Measurements from ENCODE around the gene ACY1.

ACY1 gene

DNA sequence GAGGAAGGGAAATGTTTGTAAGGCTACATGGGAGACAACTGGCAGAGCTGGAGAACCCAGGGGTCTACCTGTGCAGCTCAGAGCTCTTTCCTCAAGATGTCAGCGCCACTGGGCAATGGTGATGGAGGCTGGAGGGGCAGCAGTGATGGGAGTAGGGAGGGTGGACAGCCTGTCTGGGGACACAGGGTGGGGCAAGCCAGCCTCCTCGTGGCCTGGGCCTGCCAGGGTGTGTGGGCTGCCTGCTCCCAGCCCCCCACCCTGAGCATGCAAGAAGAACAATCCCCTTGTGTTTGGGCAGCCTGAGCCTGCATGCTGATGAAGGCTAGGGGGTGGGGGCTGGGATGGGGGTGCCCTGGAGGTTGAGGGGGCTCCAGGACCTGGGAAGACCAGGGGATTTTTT, 17.3 kb upstream of the ACY1 start:
- no peak for DNase-seq

DNA sequence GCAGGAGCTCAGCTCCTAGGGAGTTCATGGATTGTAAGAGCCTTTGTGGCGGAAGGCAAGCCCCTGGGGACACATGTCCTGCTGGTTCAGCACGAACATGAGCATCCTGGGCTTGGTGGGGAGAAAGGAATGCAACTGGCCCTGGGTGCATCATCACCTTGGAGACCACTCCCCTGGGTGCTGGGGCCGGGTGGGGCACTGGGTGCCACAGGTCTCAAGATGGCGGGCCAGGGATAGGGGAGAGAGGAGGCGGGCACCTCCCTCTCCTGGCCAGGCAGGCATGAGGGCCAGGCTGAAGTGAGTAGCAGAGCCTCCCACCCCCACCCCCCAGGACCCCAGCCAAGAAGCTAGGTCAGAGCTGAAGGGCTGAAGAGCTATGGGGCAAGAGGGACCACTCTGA, 16.8 kb upstream of the ACY1 start:
- no peak for DNase-seq

DNA sequence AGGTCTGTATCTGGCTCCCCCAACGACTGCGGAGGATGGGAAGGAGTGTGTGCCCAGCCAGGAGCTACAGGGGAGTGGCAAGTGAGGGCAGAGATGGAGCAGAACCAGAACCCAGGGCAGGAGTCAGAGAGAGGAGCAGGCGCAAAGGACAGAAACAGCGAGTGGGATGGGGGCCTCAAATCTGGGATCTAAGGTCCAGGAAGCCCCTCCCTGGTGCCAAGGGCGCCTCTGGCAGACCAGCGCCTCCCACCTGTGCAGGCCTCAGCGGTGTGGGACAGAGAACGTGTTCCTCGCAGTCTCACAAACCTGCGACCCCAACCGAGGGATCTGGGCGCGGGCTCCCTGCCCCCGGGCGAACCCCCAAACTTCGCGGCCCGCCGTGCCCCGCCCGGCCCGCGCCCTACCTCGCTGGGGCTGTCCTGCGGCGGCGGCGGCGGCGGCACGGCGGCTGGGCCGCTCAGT, 16.4 kb upstream of the ACY1 start:
- DNase-seq, result no peak

DNA sequence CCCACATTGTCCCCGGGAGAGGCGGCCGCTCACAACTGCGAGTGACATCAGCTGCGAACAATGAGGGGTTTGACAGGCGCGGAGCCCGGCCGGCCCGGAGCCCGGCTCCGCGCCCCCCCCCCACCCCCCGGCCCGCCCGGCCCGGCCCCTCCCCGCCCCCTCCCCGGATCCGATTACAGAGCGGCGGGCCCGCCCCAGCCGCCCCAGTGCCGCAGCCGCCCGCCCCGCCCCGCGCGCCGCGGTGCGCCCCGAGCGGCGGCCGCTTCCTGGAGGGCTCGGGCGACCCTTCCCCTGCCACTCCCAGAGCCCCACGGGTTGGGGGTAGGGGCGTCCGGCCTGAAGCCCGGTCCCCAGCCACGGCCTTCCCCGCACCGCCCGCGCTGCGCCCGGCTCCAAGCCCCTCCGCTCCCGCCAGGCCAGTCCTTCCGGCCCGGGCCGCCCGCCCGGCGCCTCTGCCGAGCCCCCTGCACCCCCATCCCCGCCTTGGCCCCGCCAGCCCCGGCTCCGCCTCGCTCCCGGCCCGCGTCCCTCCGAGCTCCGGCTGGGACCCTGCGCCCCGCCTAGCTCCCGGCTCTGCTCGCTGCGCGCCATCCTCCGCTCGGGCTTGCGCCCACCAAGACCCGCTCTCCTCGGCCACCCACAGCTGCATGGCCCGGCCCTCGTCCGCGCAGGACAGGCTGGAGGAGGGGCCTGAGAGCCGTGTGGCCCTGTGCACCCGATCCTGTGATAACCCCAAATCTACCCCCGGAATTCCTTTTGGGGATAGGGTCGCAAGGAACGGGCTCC, 15.8 kb upstream of the ACY1 start, which contains the start of gene PCBP4:
Gene PCBP4, minus strand, starts transcription at position 71 of the 786 bp plus-strand sequence. CDS start 6,214 bp downstream, outside the sequence.
- peak; percentile 26 for DNase-seq

DNA sequence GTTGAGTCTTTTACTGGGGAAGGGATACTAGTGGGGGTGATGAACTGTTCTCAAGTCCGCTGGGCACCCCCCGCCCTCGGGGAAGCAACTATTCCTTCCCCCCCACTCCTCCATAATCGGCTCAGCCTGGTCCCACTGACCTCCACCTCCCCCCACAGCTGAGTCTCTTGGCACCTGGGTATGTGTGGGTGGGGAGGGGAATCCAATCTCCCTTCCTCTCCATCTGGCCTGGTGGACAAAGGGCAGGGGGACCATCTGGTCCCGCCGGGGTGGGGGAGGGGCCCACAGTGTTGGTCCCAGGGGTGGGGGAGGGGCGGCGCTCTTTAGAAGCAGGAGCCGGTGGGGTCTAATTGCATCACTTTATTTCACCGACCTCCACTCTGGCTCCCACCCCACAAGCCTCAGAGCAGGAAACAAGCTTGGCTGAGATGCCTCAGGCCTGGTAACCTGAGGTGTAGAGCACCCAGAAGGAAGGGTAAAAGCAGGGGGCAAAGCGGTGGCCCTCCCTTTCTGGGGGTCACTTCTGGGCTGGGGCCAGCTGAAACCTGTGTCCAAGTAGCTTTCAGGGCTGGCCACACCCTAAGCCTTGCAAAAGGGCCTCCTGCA, 15.1 kb upstream of the ACY1 start:
- no peak for DNase-seq

DNA sequence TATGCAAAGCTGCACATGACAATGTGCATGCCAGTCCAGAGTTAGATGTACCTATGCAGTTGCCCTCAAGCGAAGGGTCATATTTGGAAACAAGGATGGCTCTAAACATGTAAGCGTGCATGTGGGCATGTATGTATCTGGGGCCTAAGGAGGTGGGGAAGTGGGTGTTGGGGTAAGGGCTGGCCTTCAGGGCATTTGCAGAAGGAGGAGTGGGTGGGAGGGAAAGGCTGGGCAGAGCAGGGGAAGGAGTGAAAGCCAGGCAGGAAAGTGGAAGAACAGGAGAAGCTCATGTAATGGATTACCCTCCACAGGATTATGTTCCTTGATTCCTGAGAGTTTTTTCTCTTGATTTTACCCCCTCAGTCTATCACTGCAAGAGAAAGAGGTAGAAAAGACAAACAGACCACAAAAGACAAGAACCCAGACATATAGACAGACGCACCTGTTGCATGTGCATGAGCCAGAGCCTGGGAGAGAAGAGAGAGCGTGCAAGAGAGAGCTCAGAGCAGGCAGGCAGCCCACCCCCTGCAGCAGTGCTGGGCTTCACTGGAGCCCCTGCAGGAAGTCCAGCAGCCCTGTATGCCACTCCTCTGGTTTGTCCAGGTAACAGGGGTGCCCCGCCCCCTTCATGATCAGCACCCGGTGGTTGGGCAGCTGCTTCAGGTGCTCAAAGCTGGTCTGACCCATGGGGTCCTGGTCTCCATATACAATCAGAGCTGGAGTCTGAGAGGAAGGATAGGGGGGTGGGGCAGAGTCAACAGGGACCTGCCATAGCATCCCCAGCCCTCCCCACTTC, 14.3 kb upstream of the ACY1 start:
- no peak for DNase-seq

DNA sequence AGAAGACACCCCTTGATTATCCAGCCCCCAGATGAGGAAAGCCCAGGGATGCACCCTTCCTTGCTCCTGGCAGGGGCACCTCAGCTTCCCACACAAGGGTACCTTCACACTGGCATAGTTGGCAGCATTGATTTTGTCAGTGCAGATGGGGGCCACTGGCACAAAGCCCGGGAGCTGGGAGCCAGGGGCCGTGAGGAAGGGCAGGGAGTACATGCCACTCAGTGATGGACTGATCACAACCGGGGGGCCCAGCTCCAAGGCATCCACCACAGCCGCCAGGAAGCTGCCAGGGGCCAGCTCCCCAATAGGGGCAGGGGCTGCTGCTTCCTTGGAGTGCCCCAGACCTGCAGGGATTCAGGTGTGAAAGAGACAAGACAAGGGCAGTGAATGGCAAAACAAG, 13.5 kb upstream of the ACY1 start:
- no peak for DNase-seq

DNA sequence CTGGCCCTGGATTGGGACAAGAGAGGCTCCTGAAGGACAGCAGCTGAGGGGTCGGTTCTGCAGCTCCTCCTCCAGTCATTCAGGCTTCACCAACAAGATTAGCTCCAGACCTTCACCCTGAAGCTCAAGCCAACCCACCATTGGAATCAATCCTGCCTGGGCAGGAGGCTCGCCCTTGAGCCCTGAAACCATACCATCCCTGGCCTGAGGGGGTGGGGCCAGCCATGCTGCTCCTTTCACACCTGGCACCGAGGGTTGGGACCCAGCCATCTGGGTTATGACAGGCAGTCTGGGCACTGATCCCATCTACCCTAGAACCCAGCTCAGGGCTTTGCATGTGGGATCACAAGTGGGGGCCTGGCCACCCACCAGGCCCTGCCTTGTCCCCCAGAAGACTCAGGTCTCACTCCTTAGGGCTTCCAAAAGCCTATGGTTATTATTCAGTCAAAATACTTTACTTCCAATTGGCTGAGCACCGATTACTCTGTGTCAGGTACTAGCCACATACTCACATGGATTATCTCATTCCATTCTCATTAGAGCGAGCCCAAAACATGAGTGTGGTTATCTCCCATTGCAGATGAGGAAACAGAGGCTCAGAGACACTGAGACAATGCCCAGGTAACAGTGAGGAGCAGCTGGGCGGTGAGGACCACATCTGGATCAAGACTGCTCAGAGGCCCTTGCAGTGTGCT, 12.6 kb upstream of the ACY1 start:
- DNase-seq, result no peak

DNA sequence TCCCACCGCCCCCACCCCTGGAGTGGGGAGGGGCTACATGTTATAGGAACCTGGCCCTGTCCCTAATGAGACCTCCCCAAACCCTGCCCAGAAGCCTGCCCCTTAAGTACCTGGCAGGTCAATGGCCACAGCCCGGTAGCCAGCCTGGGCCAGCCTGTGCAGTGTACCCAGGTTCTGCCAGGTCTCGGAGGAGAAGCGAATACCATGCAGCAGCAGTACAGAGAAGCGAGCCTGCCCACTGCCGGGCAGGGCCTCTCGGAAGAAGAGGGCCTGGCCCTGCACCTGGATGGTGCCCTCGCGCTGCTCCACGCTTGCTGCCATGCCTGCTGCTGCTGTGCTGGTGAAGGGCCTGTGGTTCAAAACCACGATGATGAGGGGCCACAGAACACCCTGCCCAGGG, 12.0 kb upstream of the ACY1 start:
- DNase-seq, result no peak

DNA sequence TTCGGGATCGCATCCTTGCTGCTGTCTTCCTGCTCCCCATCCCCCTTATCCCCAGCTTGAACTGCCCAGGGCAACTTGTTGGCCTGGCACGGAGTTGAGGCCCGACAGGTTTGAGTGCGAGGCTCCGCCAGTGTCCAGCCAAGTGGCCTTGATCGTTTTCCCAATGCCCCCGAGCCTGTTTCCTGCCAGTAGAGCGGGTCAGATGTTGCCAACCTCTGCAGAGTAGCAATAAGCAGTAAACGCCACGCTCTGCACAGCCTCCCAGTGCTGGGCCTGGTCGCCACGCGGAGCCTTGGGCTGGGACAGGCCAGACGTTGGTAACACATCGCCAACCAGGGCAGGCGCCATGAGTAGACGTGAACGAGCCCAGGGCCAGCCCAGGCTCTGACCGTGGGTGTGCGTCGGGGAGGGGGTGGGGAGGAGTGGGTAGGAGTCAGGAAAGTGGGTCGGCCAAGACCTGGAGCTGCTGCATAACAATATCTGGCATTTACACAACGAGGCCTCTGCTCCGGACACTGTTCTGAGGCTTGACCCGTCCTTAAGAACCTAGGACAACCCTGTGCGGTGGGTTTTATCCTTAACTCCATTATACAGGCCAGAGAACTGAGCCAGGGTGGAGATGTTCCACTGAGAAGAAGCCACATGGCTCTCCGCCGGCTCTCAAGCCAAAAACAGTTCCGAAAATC, 8.9 kb upstream of the ACY1 start:
- no peak for DNase-seq

DNA sequence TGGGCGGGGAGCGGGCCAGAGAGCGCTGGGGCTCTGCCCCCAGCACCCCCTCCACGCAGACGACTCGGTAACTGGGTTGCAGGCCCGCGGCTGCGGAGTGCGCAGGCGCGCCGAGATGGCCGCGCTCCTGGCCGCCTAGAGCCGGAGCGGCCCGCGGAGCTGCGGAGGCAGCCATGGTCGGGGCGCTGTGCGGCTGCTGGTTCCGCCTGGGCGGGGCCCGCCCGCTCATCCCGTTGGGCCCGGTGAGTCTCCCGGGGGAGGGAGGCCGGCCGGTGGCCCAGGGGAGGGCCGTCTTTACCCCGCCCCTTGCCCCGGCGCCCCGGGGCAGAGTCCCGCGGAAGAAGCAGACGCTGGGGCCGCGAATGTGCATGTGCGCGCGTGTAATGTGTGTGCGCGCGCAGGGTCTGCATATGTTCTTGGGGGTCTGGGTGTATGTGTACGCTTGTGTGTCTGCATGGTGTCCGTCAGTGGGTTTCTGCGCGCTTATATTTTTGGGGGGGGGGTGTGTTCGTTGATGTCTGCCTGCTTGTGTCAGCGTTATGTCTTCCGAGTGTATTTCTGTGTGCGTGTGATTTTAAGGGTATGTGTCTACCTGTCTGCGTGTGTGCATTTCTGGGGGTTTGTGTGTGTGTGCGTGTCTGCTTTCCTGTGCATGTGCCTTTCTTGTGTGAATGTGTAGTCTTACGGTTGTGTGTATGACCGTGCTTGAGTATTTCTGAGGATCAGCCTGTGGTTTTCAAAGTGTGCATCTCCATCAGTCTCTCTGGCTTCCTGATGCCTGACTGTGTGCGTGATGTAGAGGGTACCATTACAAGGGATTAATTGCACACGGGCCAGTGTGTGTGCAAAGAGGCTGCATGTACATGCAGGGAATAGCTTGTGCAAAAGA, 8.1 kb upstream of the ACY1 start, which contains the start of gene ABHD14A:
Gene ABHD14A, plus strand, starts transcription at position 102 of the 889 bp plus-strand sequence. Its CDS starts 72 bp downstream, at position 174.
- peak; percentile 75 for DNase-seq

DNA sequence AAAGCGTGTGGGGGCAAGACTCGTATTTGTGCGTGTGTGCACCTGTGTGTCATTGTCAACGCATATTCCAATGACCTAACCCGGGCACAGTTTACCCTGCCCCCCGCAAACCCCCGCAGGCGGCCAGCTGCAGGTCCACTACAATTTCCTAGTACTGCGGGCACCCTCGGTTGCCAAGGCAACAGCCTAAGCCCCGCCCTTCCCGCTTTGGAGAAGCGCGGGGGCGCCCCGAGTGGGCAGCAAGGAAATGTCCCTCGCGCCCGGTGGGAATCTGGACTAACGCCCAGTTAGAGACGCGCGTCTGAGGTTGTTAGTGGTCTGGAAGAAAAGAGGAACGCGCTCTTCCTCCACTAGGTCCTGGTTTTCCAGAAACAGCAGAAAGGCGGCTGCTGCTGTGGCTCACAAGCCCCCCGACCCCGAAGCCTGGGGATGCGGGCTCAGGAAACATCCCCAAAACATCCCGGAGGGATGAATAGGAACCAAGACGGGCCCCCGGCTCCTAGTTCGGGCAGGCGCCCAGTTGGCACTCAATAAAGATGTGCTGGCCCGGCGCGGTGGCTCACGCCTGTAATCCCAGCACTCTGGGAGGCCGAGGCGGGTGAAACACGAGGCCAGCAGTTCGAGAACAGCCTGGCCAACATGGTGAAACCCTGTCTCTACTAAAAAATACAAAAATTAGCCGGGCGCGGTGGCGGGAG, 7.3 kb upstream of the ACY1 start:
- DNase-seq, result no peak

DNA sequence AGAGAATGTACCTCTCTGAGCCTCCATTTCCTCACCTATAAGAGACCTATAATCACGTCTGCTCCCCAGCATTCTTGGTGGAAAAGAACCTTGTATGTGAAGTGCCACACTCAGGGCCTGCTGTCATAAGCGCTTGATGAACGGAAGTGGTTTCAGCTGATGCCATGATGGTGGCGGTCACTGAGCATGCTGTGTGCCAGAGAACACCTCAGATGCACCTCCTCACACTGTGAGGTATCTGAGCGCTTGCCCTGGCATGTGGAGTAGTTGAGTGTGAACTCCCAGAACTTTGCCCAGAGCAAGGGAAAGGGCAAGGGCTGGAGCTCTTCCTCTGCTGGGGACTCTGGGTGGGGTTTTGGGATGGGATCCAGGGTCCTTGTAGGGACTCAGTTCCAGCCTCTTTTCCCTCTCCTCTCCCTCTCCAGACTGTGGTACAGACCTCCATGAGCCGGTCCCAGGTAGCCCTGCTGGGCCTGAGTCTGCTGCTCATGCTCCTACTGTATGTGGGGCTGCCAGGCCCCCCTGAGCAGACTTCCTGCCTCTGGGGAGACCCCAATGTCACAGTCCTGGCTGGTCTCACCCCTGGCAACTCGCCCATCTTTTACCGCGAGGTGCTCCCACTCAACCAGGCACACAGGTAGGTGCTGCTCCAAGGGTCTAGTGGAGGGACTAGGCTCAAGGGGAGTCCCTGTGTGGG, 5.7 kb upstream of the ACY1 start:
- DNase-seq, result peak; percentile 54

DNA sequence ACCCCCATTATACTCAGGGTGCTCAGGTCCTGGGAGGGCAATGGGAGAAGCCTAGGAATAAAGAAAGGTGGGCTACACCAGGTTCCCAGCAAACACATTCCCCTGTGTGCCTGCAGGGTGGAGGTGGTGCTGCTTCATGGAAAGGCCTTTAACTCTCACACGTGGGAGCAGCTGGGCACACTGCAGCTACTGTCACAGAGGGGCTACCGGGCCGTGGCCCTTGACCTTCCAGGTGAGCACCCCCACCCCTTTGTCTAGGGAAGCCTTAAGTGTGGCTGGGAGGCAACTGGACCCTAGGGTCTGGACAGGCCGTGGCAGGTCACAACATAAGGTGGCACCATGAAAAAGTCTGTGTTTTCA, 5.2 kb upstream of the ACY1 start:
- no peak for DNase-seq

DNA sequence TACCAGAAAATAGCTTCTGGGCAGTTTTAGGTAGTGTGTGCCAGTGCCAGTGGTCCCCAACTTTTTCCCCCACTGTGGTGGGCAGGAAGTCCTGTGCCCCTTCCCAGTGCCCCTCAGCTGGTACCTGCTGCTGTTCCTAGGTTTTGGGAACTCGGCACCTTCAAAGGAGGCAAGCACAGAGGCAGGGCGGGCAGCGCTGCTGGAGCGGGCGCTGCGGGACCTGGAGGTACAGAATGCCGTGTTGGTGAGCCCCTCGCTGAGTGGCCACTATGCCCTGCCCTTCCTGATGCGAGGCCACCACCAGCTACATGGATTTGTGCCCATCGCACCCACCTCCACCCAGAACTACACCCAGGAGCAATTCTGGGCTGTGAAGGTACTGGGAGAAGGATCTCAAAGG, 3.1 kb upstream of the ACY1 start:
- no peak for DNase-seq

DNA sequence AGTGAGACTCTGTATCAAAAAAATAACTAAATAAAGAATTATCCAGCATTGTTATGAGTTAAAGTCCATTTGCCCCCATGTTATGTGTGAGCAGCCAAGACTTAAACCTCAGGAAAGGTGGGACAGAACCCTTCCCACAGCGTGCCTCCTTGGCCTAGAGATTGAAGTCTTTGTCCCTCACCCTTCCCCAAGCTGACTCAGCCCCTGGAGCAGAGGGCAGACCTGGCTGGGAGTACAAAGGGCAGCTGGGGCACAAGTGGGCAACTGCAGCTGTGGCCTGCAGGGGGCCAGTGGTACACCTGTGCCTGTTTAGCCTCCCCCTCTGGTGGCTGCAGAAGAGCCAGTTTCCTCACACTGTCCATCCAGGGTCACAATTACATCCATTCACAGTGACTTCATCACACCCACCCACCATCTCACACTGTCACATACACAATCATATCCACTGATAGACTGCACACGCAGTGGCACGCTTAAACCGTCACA, 940 bp upstream of the ACY1 start:
- no peak for DNase-seq

DNA sequence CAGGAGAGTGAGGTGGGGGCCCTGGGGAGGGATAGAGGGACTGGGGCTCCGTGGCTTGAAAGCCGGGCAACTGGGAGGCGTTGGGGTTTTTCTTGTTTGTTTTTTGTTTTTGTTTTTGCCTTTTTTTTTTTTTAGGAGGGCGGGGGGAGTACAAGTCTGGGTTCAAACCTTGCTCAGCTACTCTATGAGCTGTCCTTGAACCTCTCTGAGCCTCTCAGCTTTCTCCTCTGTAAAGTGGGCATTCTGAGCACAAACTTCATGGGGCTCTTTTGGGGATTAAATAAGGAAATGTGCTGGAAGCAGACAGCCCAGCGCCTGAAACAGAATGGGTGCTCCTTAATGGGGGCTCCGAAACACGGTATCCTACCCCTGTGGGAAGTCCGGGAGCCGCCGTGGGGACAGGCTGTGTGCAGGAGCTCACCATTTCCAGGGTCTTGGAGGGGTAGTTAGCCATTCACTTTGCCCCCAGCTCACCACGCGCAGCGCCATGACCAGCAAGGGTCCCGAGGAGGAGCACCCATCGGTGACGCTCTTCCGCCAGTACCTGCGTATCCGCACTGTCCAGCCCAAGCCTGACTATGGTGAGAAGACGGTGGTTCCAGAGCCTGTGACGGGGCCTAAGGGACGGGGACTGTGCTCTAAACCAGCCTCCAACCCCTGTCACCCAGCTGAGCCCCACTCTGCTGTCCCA, 388 bp downstream of the ACY1 start:
- DNase-seq, result no peak

DNA sequence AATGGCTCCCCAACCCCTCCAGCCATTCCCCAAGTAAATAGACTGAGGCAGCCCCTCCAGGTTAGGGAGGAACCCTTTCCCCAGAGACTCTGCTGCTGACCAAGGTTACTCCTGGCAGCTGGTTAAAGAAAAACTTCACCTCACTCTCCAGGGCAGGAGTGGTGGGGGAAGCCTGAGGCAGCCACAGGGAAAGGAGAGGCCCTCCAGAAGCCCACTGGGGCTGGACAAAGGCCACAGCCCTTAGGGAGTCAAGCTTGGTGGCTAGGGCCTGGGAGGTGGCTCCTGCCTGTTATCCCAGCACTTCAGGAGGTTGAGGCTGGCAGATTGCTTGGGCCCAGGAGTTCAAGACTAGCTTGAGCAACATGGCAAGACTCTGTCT, 923 bp downstream of the ACY1 start:
- no peak for DNase-seq

DNA sequence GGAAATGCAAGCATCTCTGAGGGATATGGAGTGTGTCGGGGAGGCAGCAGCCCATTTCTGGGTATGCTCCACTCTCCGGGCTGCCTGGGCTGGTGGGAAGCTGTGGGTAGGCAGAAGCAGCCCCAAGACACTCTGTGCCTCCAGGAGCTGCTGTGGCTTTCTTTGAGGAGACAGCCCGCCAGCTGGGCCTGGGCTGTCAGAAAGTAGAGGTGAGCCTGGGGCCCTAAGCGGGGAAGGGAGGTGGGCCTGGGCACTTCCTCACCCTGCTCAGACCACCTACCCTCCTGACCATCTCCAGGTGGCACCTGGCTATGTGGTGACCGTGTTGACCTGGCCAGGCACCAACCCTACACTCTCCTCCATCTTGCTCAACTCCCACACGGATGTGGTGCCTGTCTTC, 1.7 kb downstream of the ACY1 start:
- DNase-seq, result no peak
